ENCODE results near the gene MAML3. TPM values are rescaled to one million over a fixed set of nuclear protein-coding genes. Genes with fewer than 3 reads are reported as not detected.

MAML3 gene
- total and polyA plus RNA-seq, 2 donors: 4.3 to 5.2 TPM

DNA sequence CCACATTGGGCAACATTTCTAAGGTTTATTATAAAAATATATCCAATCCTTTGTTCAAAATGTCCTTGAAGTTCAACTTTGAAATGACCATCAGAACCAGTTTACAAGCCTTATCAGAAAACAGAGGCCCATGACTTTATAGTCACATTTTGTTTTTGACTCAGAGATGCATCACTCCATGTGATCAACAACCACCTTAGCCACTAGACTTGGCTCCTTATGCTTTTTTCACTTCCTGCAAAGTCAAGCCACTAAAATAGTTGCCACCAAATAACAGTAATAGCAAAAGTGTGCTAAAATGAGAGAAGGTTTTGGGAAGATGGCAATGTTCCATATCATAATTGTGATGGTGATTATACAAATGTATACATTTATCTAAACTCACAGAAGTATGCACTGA lies 181.7 kb downstream of the MAML3 start:
- peaks cover 0 to 18% of the 10 kb centered on the region in 2 donors for H3K4me1 ChIP-seq (ENCODE audit: control insufficient read depth in 2 of 2, insufficient read depth in 2 of 2, low read length in 2 of 2)

DNA sequence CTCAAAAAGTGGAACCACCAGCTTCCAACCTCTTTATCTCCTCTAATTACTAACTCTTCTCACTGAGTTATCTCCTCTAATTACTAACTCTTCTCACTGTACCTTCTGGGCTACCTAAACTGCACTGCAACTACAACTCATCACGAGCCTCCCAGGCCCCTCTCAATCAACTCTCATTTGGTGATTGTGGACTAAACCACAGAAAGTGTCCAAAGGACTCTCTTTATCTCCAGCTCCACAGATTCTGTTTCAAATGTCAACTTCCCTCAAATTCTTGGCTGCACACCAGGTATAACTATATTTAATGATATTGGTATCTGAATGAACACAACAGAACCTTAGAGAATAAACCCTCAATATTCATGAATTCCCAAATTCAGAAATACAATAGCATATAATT lies 182.9 kb downstream of the MAML3 start:
- DNase-seq (ENCODE audit: low read depth in 6 of 9, low spot score in 9 of 9): no peak
- H3K27ac ChIP-seq (ENCODE audit: low read depth in 1 of 2, low read length in 1 of 2): no peak overlapping the region
- peaks cover 0 to 11% of the 10 kb centered on the region in 2 donors for H3K4me1 ChIP-seq (ENCODE audit: control insufficient read depth in 2 of 2, insufficient read depth in 2 of 2, low read length in 2 of 2)
- H3K36me3 ChIP-seq (ENCODE audit: control insufficient read depth in 2 of 2, insufficient read depth in 2 of 2, low read length in 1 of 2): no peaks in the 10 kb centered on the region
- H3K4me3 ChIP-seq (ENCODE audit: low read length in 2 of 2): no peak overlapping the region
- 68% methylated on average over 1 of the region's 1 CpG for WGBS
- H3K9me3 ChIP-seq (ENCODE audit: control insufficient read depth in 2 of 2, insufficient read depth in 1 of 2, low read length in 1 of 2): no peaks in the 10 kb centered on the region
- no peaks in the 10 kb centered on the region for H3K27me3 ChIP-seq (ENCODE audit: control insufficient read depth in 2 of 2, insufficient read depth in 1 of 2, low read length in 1 of 2)

More for the DNA sequence above, 181.7 kb downstream of the MAML3 start:
- Histone ChIP-seq H3K27ac (ENCODE audit: low read depth in 1 of 2, low read length in 1 of 2) (no peak overlapping the region), H3K27me3 (ENCODE audit: control insufficient read depth in 2 of 2, insufficient read depth in 1 of 2, low read length in 1 of 2) (no peaks in the 10 kb centered on the region), H3K36me3 (ENCODE audit: control insufficient read depth in 2 of 2, insufficient read depth in 2 of 2, low read length in 1 of 2) (no peaks in the 10 kb centered on the region), H3K4me3 (ENCODE audit: low read length in 2 of 2) (no peak overlapping the region), H3K9me3 (ENCODE audit: control insufficient read depth in 2 of 2, insufficient read depth in 1 of 2, low read length in 1 of 2) (no peaks in the 10 kb centered on the region)
- DNase-seq (ENCODE audit: low read depth in 6 of 9, low spot score in 9 of 9): no peak

DNA sequence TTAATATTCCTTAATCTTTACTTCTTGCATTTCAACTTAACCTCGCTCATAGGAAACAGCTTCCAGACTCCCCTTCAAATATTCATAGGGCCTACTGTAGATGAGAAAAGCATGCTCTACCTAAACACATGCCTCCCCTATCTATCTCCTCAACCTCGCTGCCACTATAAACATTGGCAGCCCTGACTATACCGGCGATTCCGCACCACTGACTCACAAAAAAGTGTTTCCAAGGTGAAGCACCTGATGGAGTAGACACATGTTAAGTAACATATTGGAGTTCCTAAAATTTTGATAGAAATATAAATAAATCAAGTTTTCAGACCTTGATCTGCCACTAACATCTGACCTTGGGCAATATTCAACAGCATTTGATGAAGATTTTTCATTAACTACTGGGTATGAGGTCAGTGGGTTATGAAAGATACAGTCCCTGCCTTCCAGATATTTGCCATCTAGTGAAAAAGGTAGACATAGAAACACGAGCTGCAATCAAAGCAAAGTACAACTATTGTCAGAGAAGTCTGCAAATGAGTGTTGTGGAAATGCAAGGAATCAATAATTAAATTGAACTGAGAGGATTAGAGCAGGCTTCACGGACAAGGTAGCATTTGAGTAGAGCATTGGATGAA lies 184.2 kb downstream of the MAML3 start:
- H3K4me1 ChIP-seq (ENCODE audit: control insufficient read depth in 2 of 2, insufficient read depth in 2 of 2, low read length in 2 of 2): peaks cover 0 to 8% of the 10 kb centered on the region in 2 donors
- no peak for DNase-seq (ENCODE audit: low read depth in 6 of 9, low spot score in 9 of 9)
- WGBS: 95% methylated on average over 7 of the region's 7 CpGs

DNA sequence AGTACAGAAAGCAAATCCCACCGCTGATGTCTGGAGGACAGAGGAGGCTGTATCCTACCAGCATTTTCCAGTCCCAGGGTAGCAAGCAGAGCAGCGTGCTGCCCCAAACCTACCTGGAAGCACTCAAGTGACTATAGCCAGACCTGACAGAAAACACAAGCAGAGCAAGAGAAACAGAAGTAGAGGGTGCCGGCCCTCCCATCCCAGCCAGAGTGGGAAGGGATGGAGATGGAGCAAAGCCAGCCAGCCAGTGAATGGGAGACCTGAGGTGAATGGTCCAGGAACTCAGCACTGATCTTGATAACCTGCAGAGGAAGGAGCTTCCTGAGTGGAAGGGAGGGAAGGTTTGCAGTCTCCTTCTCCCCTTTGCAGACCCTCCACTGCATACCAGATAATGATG lies 185.2 kb downstream of the MAML3 start:
- H3K27ac ChIP-seq (ENCODE audit: low read depth in 1 of 2, low read length in 1 of 2): no peak overlapping the region
- H3K4me3 ChIP-seq (ENCODE audit: low read length in 2 of 2): no peak overlapping the region
- no peak for DNase-seq (ENCODE audit: low read depth in 6 of 9, low spot score in 9 of 9)
- peaks cover 0 to 8% of the 10 kb centered on the region in 2 donors for H3K4me1 ChIP-seq (ENCODE audit: control insufficient read depth in 2 of 2, insufficient read depth in 2 of 2, low read length in 2 of 2)
- no peaks in the 10 kb centered on the region for H3K9me3 ChIP-seq (ENCODE audit: control insufficient read depth in 2 of 2, insufficient read depth in 1 of 2, low read length in 1 of 2)
- H3K27me3 ChIP-seq (ENCODE audit: control insufficient read depth in 2 of 2, insufficient read depth in 1 of 2, low read length in 1 of 2): no peaks in the 10 kb centered on the region
- no peaks in the 10 kb centered on the region for H3K36me3 ChIP-seq (ENCODE audit: control insufficient read depth in 2 of 2, insufficient read depth in 2 of 2, low read length in 1 of 2)
- WGBS: 96% methylated on average over 3 of the region's 3 CpGs

More for the DNA sequence above, 184.2 kb downstream of the MAML3 start:
- H3K36me3 ChIP-seq (ENCODE audit: control insufficient read depth in 2 of 2, insufficient read depth in 2 of 2, low read length in 1 of 2): no peaks in the 10 kb centered on the region
- no peak overlapping the region for H3K4me3 ChIP-seq (ENCODE audit: low read length in 2 of 2)
- H3K27ac ChIP-seq (ENCODE audit: low read depth in 1 of 2, low read length in 1 of 2): no peak overlapping the region
- no peaks in the 10 kb centered on the region for H3K9me3 ChIP-seq (ENCODE audit: control insufficient read depth in 2 of 2, insufficient read depth in 1 of 2, low read length in 1 of 2)
- no peaks in the 10 kb centered on the region for H3K27me3 ChIP-seq (ENCODE audit: control insufficient read depth in 2 of 2, insufficient read depth in 1 of 2, low read length in 1 of 2)

DNA sequence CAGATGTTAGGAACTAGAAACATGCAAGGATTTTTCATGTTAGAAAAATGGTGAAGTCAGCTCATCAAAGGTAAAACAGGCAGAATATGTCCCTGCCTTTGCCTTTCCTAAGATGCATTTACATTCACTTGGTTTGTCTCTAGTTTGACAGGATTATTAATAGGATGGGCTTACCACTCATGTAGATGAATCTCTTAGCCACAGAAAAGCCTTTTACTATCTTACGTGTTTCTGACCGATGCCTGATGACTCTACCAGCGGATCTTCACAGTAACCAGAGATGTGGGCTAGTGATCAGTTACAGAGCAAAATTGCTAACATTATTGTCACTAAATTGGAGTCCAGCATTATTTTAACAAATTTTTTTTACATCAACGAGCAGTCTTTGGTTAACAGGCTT lies 187.6 kb downstream of the MAML3 start:
- Histone ChIP-seq H3K27me3 (ENCODE audit: control insufficient read depth in 2 of 2, insufficient read depth in 1 of 2, low read length in 1 of 2) (no peaks in the 10 kb centered on the region), H3K36me3 (ENCODE audit: control insufficient read depth in 2 of 2, insufficient read depth in 2 of 2, low read length in 1 of 2) (no peaks in the 10 kb centered on the region), H3K4me3 (ENCODE audit: low read length in 2 of 2) (no peak overlapping the region), H3K4me1 (ENCODE audit: control insufficient read depth in 2 of 2, insufficient read depth in 2 of 2, low read length in 2 of 2) (peaks cover 0 to 8% of the 10 kb centered on the region in 2 donors), H3K27ac (ENCODE audit: low read depth in 1 of 2, low read length in 1 of 2) (peak overlapping the region in 1 of 2 donors; percentile 13), H3K9me3 (ENCODE audit: control insufficient read depth in 2 of 2, insufficient read depth in 1 of 2, low read length in 1 of 2) (no peaks in the 10 kb centered on the region)
- WGBS: 95% methylated on average over 4 of the region's 4 CpGs
- no peak for DNase-seq (ENCODE audit: low read depth in 6 of 9, low spot score in 9 of 9)

DNA sequence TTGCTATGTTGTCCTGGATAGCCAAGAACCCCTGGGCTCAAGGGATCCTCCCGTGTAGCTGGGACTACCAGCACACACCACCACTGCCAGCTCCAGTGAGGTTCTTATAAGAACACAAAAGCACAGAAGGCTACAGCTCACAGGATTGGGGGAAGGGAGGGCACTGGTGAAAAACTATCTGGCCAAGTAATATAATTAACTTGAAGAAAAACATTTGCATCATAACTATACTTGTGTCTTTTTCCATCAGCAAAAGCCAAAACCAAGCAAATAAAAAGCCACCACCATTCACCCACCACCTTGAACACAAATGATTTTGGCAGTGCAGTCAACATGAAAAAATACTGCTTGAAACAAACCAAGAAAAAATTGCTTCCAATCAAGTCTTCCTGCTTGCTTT lies 188.2 kb downstream of the MAML3 start:
- DNase-seq (ENCODE audit: low read depth in 6 of 9, low spot score in 9 of 9): no peak
- Histone ChIP-seq H3K4me1 (ENCODE audit: control insufficient read depth in 2 of 2, insufficient read depth in 2 of 2, low read length in 2 of 2) (peaks cover 0 to 11% of the 10 kb centered on the region in 2 donors), H3K27me3 (ENCODE audit: control insufficient read depth in 2 of 2, insufficient read depth in 1 of 2, low read length in 1 of 2) (no peaks in the 10 kb centered on the region), H3K9me3 (ENCODE audit: control insufficient read depth in 2 of 2, insufficient read depth in 1 of 2, low read length in 1 of 2) (no peaks in the 10 kb centered on the region), H3K4me3 (ENCODE audit: low read length in 2 of 2) (no peak overlapping the region), H3K27ac (ENCODE audit: low read depth in 1 of 2, low read length in 1 of 2) (no peak overlapping the region), H3K36me3 (ENCODE audit: control insufficient read depth in 2 of 2, insufficient read depth in 2 of 2, low read length in 1 of 2) (no peaks in the 10 kb centered on the region)
- 86% methylated on average over 1 of the region's 1 CpG for WGBS

DNA sequence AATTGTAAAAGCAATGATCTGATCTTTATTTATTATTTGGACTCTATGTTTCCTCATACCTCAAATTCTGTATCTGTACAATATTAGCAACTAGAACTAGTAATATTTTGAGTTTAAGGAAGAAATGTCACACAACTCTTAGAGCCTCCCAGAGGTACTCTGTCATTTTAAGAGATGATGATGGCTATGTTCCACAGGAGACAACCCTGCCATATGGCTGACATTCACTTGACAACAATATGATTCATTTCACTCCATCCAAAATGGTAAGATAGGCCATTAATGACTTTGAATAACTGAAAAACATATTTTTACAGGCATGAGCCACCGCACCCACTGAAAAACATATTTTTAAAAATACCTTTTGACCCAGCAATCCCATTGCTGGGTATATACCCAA lies 190.3 kb downstream of the MAML3 start:
- Histone ChIP-seq H3K4me1 (ENCODE audit: control insufficient read depth in 2 of 2, insufficient read depth in 2 of 2, low read length in 2 of 2) (peaks cover 0 to 12% of the 10 kb centered on the region in 2 donors), H3K9me3 (ENCODE audit: control insufficient read depth in 2 of 2, insufficient read depth in 1 of 2, low read length in 1 of 2) (no peaks in the 10 kb centered on the region), H3K4me3 (ENCODE audit: low read length in 2 of 2) (no peak overlapping the region), H3K27me3 (ENCODE audit: control insufficient read depth in 2 of 2, insufficient read depth in 1 of 2, low read length in 1 of 2) (no peaks in the 10 kb centered on the region), H3K27ac (ENCODE audit: low read depth in 1 of 2, low read length in 1 of 2) (no peak overlapping the region), H3K36me3 (ENCODE audit: control insufficient read depth in 2 of 2, insufficient read depth in 2 of 2, low read length in 1 of 2) (no peaks in the 10 kb centered on the region)
- 96% methylated on average over 1 of the region's 1 CpG for WGBS
- no peak for DNase-seq (ENCODE audit: low read depth in 6 of 9, low spot score in 9 of 9)

DNA sequence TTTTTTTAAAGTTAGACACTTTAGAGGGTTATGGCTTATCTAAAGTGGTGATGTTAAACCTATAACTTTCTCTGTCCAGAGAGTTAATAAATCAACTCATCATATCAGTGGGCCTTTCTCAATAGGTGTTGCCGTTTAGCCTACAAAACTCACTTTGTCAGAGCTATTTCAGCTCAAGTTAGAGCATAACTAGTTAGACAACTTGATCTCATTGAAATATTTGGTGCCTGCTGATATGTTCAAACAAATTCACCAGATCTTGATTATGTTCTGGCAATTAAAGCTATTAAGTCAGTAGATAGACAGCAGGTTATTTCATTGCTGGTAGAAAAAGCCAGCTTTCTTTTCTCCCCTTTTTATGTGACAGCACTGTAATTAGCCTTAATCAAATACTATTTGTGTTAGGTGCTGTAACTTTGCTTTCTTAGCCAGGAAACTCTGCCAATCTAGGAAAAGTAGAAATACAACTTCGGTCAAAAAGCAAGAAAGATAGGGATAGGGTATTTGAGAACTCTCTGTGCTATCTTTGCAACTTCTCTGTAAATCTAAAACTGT lies 191.8 kb downstream of the MAML3 start:
- Histone ChIP-seq H3K4me3 (ENCODE audit: low read length in 2 of 2) (no peak overlapping the region), H3K36me3 (ENCODE audit: control insufficient read depth in 2 of 2, insufficient read depth in 2 of 2, low read length in 1 of 2) (no peaks in the 10 kb centered on the region), H3K27me3 (ENCODE audit: control insufficient read depth in 2 of 2, insufficient read depth in 1 of 2, low read length in 1 of 2) (no peaks in the 10 kb centered on the region), H3K9me3 (ENCODE audit: control insufficient read depth in 2 of 2, insufficient read depth in 1 of 2, low read length in 1 of 2) (no peaks in the 10 kb centered on the region), H3K4me1 (ENCODE audit: control insufficient read depth in 2 of 2, insufficient read depth in 2 of 2, low read length in 2 of 2) (peaks cover 0 to 7% of the 10 kb centered on the region in 2 donors), H3K27ac (ENCODE audit: low read depth in 1 of 2, low read length in 1 of 2) (no peak overlapping the region)
- DNase-seq (ENCODE audit: low read depth in 6 of 9, low spot score in 9 of 9): no peak
- 96% methylated on average over 2 of the region's 2 CpGs for WGBS

DNA sequence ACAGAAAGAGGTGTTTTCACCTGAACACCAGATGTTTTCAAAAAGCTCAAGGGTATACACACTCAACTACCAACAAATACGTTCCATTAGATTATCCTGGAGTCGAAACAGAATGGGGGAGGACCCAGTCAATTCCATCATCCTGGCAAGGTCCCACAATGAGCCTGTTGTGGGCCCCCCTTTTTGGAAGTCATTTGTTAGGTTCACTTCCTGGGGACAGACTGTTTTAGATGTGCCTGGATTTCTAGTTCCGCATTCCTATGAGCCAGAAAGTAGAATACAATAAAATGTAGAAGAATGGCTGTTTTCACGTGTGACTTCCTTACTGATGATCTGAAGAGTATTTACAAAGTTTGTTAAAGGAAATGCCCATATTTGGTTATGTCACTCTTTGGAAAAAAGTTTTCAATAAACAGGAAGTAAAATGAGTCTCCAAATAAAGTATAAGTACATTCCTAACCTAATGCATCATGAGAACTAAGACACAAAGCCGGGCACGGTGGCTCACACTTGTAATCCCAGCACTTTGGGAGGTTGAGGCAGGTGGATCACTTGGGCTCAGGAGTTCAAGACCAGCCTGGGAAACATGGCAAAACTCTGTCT lies 192.5 kb downstream of the MAML3 start:
- peaks cover 0 to 7% of the 10 kb centered on the region in 2 donors for H3K4me1 ChIP-seq (ENCODE audit: control insufficient read depth in 2 of 2, insufficient read depth in 2 of 2, low read length in 2 of 2)
- WGBS: 78% methylated on average over 6 of the region's 6 CpGs
- no peak overlapping the region for H3K4me3 ChIP-seq (ENCODE audit: low read length in 2 of 2)
- H3K27me3 ChIP-seq (ENCODE audit: control insufficient read depth in 2 of 2, insufficient read depth in 1 of 2, low read length in 1 of 2): no peaks in the 10 kb centered on the region
- DNase-seq (ENCODE audit: low read depth in 6 of 9, low spot score in 9 of 9): no peak
- no peaks in the 10 kb centered on the region for H3K36me3 ChIP-seq (ENCODE audit: control insufficient read depth in 2 of 2, insufficient read depth in 2 of 2, low read length in 1 of 2)
- H3K27ac ChIP-seq (ENCODE audit: low read depth in 1 of 2, low read length in 1 of 2): no peak overlapping the region
- H3K9me3 ChIP-seq (ENCODE audit: control insufficient read depth in 2 of 2, insufficient read depth in 1 of 2, low read length in 1 of 2): no peaks in the 10 kb centered on the region
